Measurements from ENCODE around the gene FAM227B. TPM values are rescaled to one million over a fixed set of nuclear protein-coding genes. Genes with fewer than 3 reads are reported as not detected.

Gene FAM227B
- total RNA-seq, 1 experiment from 2014 or later, result 3.3 TPM

GRCh38 chr15:49327927-49328326 is 292.7 kb downstream of the FAM227B start:
- no peaks in the 10 kb centered on the region for H3K27me3 ChIP-seq (ENCODE audit: insufficient read depth, low read depth)
- no peaks in the 10 kb centered on the region for H4K20me1 ChIP-seq (ENCODE audit: insufficient read depth)
- H3F3A ChIP-seq (ENCODE audit: insufficient read depth, low read depth), result no peaks in the 10 kb centered on the region
- no peak overlapping the region for H2AFZ ChIP-seq
- H3K9me3 ChIP-seq (ENCODE audit: insufficient read depth, low read depth), result no peaks in the 10 kb centered on the region
- H3K27ac ChIP-seq, result no peak overlapping the region
- no peak for DNase-seq
- no peak overlapping the region for H3K4me2 ChIP-seq
- H3K4me3 ChIP-seq, result no peak overlapping the region
- H3K9me2 ChIP-seq (ENCODE audit: insufficient read depth), result no peaks in the 10 kb centered on the region
- no peaks in the 10 kb centered on the region for H3K79me2 ChIP-seq (ENCODE audit: low read depth)
- intact Hi-C loops (cut with micrococcal nuclease; ENCODE audit: unreplicated experiment), result no loop called here
- ChIA-PET POLR2A (ENCODE audit: unreplicated experiment) (no interaction called here), CTCF (no interaction called here)
- no peak for TF ChIP-seq CTCF (conservative IDR thresholded peaks at IDR 0.05)
- TF ChIP-seq EZH2 (IDR thresholded peaks at IDR 0.05; ENCODE audit: low read depth), result no peak
- no peaks in the 10 kb centered on the region for H3K4me1 ChIP-seq (replicated peaks; ENCODE audit: insufficient read depth)
- no peaks in the 10 kb centered on the region for H3K36me3 ChIP-seq (ENCODE audit: low read depth)
- BruUV-seq (replicated peaks), result no TSS peak

GRCh38 chr15:49323207-49323606 is 297.4 kb downstream of the FAM227B start:
- H3K79me2 ChIP-seq (ENCODE audit: low read depth), result no peaks in the 10 kb centered on the region
- CTCF ChIA-PET, result no interaction called here
- no peak overlapping the region for H3K27ac ChIP-seq
- H3K27me3 ChIP-seq (ENCODE audit: insufficient read depth, low read depth), result no peaks in the 10 kb centered on the region
- no TSS peak for BruUV-seq (replicated peaks)
- no peak overlapping the region for H3K4me3 ChIP-seq
- no peak overlapping the region for H3K4me2 ChIP-seq
- H2AFZ ChIP-seq, result no peak overlapping the region
- no peaks in the 10 kb centered on the region for H3K9me2 ChIP-seq (ENCODE audit: insufficient read depth)
- intact Hi-C loops (cut with micrococcal nuclease; ENCODE audit: unreplicated experiment), result no loop called here
- POLR2A ChIA-PET (ENCODE audit: unreplicated experiment), result no interaction called here
- no peaks in the 10 kb centered on the region for H3K9me3 ChIP-seq (ENCODE audit: insufficient read depth, low read depth)
- no peaks in the 10 kb centered on the region for H3K36me3 ChIP-seq (ENCODE audit: low read depth)
- no peaks in the 10 kb centered on the region for H3K4me1 ChIP-seq (replicated peaks; ENCODE audit: insufficient read depth)
- DNase-seq, result no peak
- no peak for TF ChIP-seq EZH2 (IDR thresholded peaks at IDR 0.05; ENCODE audit: low read depth)
- no peak for TF ChIP-seq CTCF (conservative IDR thresholded peaks at IDR 0.05)
- H3F3A ChIP-seq (ENCODE audit: insufficient read depth, low read depth), result no peaks in the 10 kb centered on the region
- H4K20me1 ChIP-seq (ENCODE audit: insufficient read depth), result no peaks in the 10 kb centered on the region

- no TSS peak for BruUV-seq (replicated peaks)
- H3K4me1 ChIP-seq (replicated peaks; ENCODE audit: insufficient read depth), result no peaks in the 10 kb centered on the region
- no peak overlapping the region for H3K4me2 ChIP-seq
- no peak overlapping the region for H2AFZ ChIP-seq
- no peaks in the 10 kb centered on the region for H3K36me3 ChIP-seq (ENCODE audit: low read depth)
- intact Hi-C loops (cut with micrococcal nuclease; ENCODE audit: unreplicated experiment), result no loop called here
- H3K79me2 ChIP-seq (ENCODE audit: low read depth), result no peaks in the 10 kb centered on the region
- H4K20me1 ChIP-seq (ENCODE audit: insufficient read depth), result no peaks in the 10 kb centered on the region
- TF ChIP-seq EZH2 (IDR thresholded peaks at IDR 0.05; ENCODE audit: low read depth) (no peak), CTCF (conservative IDR thresholded peaks at IDR 0.05) (no peak)
- no peak overlapping the region for H3K27ac ChIP-seq
- ChIA-PET POLR2A (ENCODE audit: unreplicated experiment) (no interaction called here), CTCF (no interaction called here)
- no peaks in the 10 kb centered on the region for H3K27me3 ChIP-seq (ENCODE audit: insufficient read depth, low read depth)
- H3K4me3 ChIP-seq, result no peak overlapping the region
- DNase-seq, result no peak
- H3K9me3 ChIP-seq (ENCODE audit: insufficient read depth, low read depth), result no peaks in the 10 kb centered on the region
- H3F3A ChIP-seq (ENCODE audit: insufficient read depth, low read depth), result no peaks in the 10 kb centered on the region
- no peaks in the 10 kb centered on the region for H3K9me2 ChIP-seq (ENCODE audit: insufficient read depth)
These were observed 300.3 kb downstream of the FAM227B start for GRCh38 chr15:49320351-49320750.

Measured in PC-9 (cell line).